ENCODE measurements around the gene SOX6.

Gene SOX6

DNA sequence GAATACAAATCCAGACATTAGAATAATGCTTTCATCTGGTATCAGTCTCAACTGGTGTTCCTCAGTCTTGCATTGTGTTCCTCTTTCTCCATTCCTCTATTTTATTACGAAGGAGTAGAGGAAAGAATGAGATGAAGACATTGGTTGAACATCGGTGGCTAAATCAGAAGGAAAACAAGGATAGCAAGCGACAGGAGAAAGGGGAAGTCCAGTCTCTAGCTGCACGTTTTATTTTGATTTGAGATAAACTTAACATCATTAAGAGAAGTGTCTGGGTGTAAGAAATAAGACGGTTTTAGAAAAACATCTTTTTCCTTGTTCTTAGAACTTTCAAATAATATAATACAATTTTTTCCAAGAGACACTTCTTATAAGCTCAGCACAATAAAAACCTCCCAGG is 6.2 kb downstream of the SOX6 start:
- H3K4me3 Mint-ChIP-seq, result no peak overlapping the region
- H3K27ac Mint-ChIP-seq, result no peak overlapping the region
- TF ChIP-seq CTCF (IDR thresholded peaks at IDR 0.05), result no peak
- H3K27me3 Mint-ChIP-seq (ENCODE audit: low read depth, poor library complexity), result peaks cover 4% of the 10 kb centered on the region
- no peaks in the 10 kb centered on the region for H3K36me3 Mint-ChIP-seq (ENCODE audit: low read depth)
- H3K9me3 Mint-ChIP-seq, result no peaks in the 10 kb centered on the region
- peaks cover 14% of the 10 kb centered on the region for H3K4me1 Mint-ChIP-seq
- no peak for DNase-seq

- Mint-ChIP-seq H3K27ac (no peak overlapping the region), H3K4me3 (no peak overlapping the region), H3K27me3 (ENCODE audit: low read depth, poor library complexity) (peaks cover 4% of the 10 kb centered on the region), H3K4me1 (peaks cover 13% of the 10 kb centered on the region), H3K9me3 (no peaks in the 10 kb centered on the region), H3K36me3 (ENCODE audit: low read depth) (no peaks in the 10 kb centered on the region)
- no peak for TF ChIP-seq CTCF (IDR thresholded peaks at IDR 0.05)
- no peak for DNase-seq
Observed at GRCh38 chr11:16347928-16348685, 8.2 kb downstream of the SOX6 start.

GRCh38 chr11:16346975-16347374 is 9.4 kb downstream of the SOX6 start:
- Mint-ChIP-seq H3K4me1 (peaks cover 9% of the 10 kb centered on the region), H3K9me3 (no peaks in the 10 kb centered on the region), H3K36me3 (ENCODE audit: low read depth) (no peaks in the 10 kb centered on the region), H3K27ac (no peak overlapping the region), H3K27me3 (ENCODE audit: low read depth, poor library complexity) (peaks cover 1% of the 10 kb centered on the region), H3K4me3 (no peak overlapping the region)
- DNase-seq, result no peak
- no peak for TF ChIP-seq CTCF (IDR thresholded peaks at IDR 0.05)

DNA sequence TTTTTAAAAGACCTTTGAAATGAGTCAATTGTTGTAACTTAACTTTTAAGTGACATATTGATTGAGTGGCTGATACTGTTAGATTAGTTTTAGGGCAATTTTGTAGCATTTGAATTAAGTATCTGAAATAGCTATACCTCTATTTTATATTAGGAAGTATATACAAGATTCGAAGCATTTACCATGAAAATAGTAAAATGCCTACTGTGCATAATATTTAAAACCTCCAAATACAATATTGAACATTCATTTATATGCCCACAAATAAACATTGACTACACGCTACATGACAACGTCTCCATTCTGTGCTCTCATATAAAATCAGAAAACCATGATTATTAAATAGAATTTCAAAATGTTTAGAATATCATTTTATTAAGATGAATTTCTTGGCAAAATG is 14.5 kb downstream of the SOX6 start:
- Mint-ChIP-seq H3K4me1 (peaks cover 7% of the 10 kb centered on the region), H3K27me3 (ENCODE audit: low read depth, poor library complexity) (no peaks in the 10 kb centered on the region), H3K27ac (no peak overlapping the region), H3K4me3 (no peak overlapping the region), H3K9me3 (no peaks in the 10 kb centered on the region), H3K36me3 (ENCODE audit: low read depth) (no peaks in the 10 kb centered on the region)
- no peak for DNase-seq
- TF ChIP-seq CTCF (IDR thresholded peaks at IDR 0.05), result no peak

GRCh38 chr11:16338393-16338792 is 18.0 kb downstream of the SOX6 start:
- Mint-ChIP-seq H3K9me3 (no peaks in the 10 kb centered on the region), H3K4me1 (peaks cover 15% of the 10 kb centered on the region), H3K27ac (no peak overlapping the region), H3K4me3 (no peak overlapping the region), H3K36me3 (ENCODE audit: low read depth) (no peaks in the 10 kb centered on the region), H3K27me3 (ENCODE audit: low read depth, poor library complexity) (no peaks in the 10 kb centered on the region)
- DNase-seq, result no peak
- TF ChIP-seq CTCF (IDR thresholded peaks at IDR 0.05), result no peak

Data from nephron progenitor cell (in vitro differentiated cells).